Keratinocyte (primary cell): Measurements from ENCODE around the gene TLN1. TPM values are rescaled to one million over a fixed set of nuclear protein-coding genes. Genes with fewer than 3 reads are reported as not detected.

Source experiments
- DNase-seq: peaks from one replicate; pipeline ENCODE4 v3.0.0-alpha.2; 2011; ENCODE audit warnings: low read depth, missing footprints, low spot score
- FAIRE-seq: peaks from 2 replicates; lab custom pipeline; 2011; peaks lifted over from hg19 to GRCh38; lab: Jason Lieb, UNC
- H2AFZ ChIP-seq: 2 replicates; pipeline ENCODE4 v1.6.0; 2012; ENCODE audit warnings: low read length, control low read depth, inconsistent platforms; ENCODE audit not compliant: control insufficient read depth
- H3K27ac ChIP-seq: 2 replicates; pipeline ENCODE4 v1.5.1; 2011; ENCODE audit warnings: low read length; ENCODE audit not compliant: control insufficient read depth, insufficient read depth
- H3K27me3 ChIP-seq: 3 replicates; pipeline ENCODE4 v1.6.0; 2011; ENCODE audit warnings: low read length; ENCODE audit not compliant: control insufficient read depth, insufficient read depth; ENCODE audit errors: extremely low read depth
- H3K36me3 ChIP-seq, 2 experiments: 2 replicates in 1 of 2; 3 replicates in 1 of 2; pipeline ENCODE4 v1.5.1; 2011; ENCODE audit warnings: low read length in 2 of 2, mild to moderate bottlenecking in 1 of 2; ENCODE audit not compliant: control insufficient read depth in 2 of 2, insufficient read depth in 2 of 2; ENCODE audit errors: extremely low read depth in 1 of 2
- H3K4me1 ChIP-seq: 3 replicates; pipeline ENCODE4 v1.5.1; 2011; ENCODE audit warnings: low read length; ENCODE audit not compliant: control insufficient read depth, insufficient read depth; ENCODE audit errors: extremely low read depth
- H3K4me2 ChIP-seq: 3 replicates; pipeline ENCODE4 v1.6.0; 2011; ENCODE audit warnings: low read depth, low read length; ENCODE audit not compliant: control insufficient read depth, insufficient read depth; ENCODE audit errors: extremely low read depth
- H3K4me3 ChIP-seq, 3 experiments: fragments of 200-600 bp in 1 of 3; sonication (generic) in 1 of 3; 2 replicates in 2 of 3; 3 replicates in 1 of 3; pipeline ENCODE4 v1.5.1; 2011 to 2016; ENCODE audit warnings: low read length in 3 of 3, mild to moderate bottlenecking in 3 of 3, control low read depth in 2 of 3, inconsistent platforms in 1 of 3, low read depth in 1 of 3, mixed read lengths in 1 of 3, mixed run types in 1 of 3, moderate library complexity in 1 of 3; ENCODE audit not compliant: control insufficient read depth in 2 of 3, insufficient read depth in 2 of 3; ENCODE audit errors: extremely low read depth in 1 of 3
- H3K79me2 ChIP-seq: 2 replicates; pipeline ENCODE4 v1.6.0; 2012; ENCODE audit warnings: low read length; ENCODE audit not compliant: control insufficient read depth, insufficient read depth
- H3K9ac ChIP-seq: 3 replicates; pipeline ENCODE4 v1.6.0; 2011; ENCODE audit warnings: low read length; ENCODE audit not compliant: control insufficient read depth, insufficient read depth; ENCODE audit errors: extremely low read depth
- H3K9me1 ChIP-seq: 3 replicates; pipeline ENCODE4 v1.6.0; 2011; ENCODE audit warnings: low read length; ENCODE audit not compliant: control insufficient read depth, insufficient read depth; ENCODE audit errors: extremely low read depth
- H3K9me3 ChIP-seq: 2 replicates; pipeline ENCODE4 v1.5.1; 2012; ENCODE audit warnings: low read depth, low read length; ENCODE audit not compliant: control insufficient read depth
- H4K20me1 ChIP-seq: 3 replicates; pipeline ENCODE4 v1.6.0; 2011; ENCODE audit warnings: low read length; ENCODE audit not compliant: control insufficient read depth, insufficient read depth; ENCODE audit errors: extremely low read depth
- CTCF ChIP-seq, 3 experiments: IDR thresholded peaks in 1 of 3; conservative IDR thresholded peaks in 1 of 3; optimal IDR thresholded peaks in 1 of 3; 2 replicates in 2 of 3; 3 replicates in 1 of 3; pipeline versions ENCODE3 to v1.5.1; 2011; ENCODE audit warnings: low read length in 3 of 3, mild to moderate bottlenecking in 3 of 3, moderate library complexity in 2 of 3, control low read depth in 1 of 3, inconsistent platforms in 1 of 3; ENCODE audit not compliant: insufficient read depth in 2 of 3; ENCODE audit errors: extremely low read depth in 1 of 3
- EZH2 ChIP-seq: IDR thresholded peaks from one replicate; pipeline ENCODE4 v1.6.1; 2012; ENCODE audit warnings: inconsistent platforms, mild to moderate bottlenecking, low read length, moderate library complexity
- dilution Hi-C: fragments of 300-500 bp; cut with MboI; formaldehyde crosslinking; loops from one replicate; pipeline ENCODE4 v1.7.0; 2020; ENCODE audit warnings: low sequenced_read_pairs; ENCODE audit not compliant: extremely low pct_ligation_motif_present
- polyA plus RNA-seq, 5 experiments: library from polyadenylated mRNA; depleted of rRNA in 3 of 5; stranded (reverse) in 3 of 5; stranded (forward) in 1 of 5; unstranded in 1 of 5; fragments of >200 nt; gene quantifications; 1 replicate in 1 of 5; 2 replicates in 3 of 5; 3 replicates in 1 of 5; pipeline versions ENCODE4 v1.2.1 to v1.2.3, GENCODE V29; 2011 to 2012; ENCODE audit warnings: missing spikeins in 2 of 5, low read depth in 1 of 5, low replicate concordance in 1 of 5

TLN1 gene
- polyA plus RNA-seq, 1 donor (not counting 4 experiments of a cell fraction or from before 2014, with no cell fraction given): 53.0 TPM

DNA sequence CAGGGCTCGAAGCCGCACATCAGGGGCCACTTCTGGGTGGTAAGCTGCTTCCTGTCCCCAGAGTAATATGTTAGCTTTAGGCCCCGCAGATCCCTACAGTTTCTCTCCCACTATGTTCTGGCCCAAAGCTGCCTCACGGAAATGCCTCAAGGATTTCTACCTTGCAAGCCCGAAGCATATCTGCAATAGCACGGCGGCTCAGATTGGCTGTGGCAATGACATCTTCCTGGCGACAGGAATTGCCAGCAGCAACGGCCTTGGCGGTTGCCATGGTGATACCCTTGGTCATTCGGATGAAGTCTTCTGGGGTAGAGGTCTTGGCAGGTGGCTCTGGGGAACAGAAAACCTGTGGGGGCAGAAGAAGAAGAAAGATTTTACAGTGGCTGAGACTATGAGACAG is 32.0 kb downstream of the TLN1 start:
- Histone ChIP-seq H3K4me3 (no peak overlapping the region), H3K4me1 (no peaks in the 10 kb centered on the region), H3K9me1 (peaks cover 2% of the 10 kb centered on the region), H2AFZ (no peak overlapping the region), H3K27ac (no peak overlapping the region), H3K27me3 (no peaks in the 10 kb centered on the region), H3K9ac (no peak overlapping the region), H4K20me1 (peaks cover 3% of the 10 kb centered on the region), H3K4me2 (no peak overlapping the region), H3K79me2 (no peaks in the 10 kb centered on the region), H3K9me3 (no peaks in the 10 kb centered on the region), H3K36me3 (peaks cover 59 to 71% of the 10 kb centered on the region in 2 experiments)
- TF ChIP-seq CTCF (optimal IDR thresholded peaks at IDR 0.05 in 1 of 3, IDR thresholded peaks at IDR 0.05 in 1 of 3, conservative IDR thresholded peaks at IDR 0.05 in 1 of 3; ENCODE audit: extremely low read depth in 1 of 3, insufficient read depth in 2 of 3, low read length in 3 of 3): no peak
- TF ChIP-seq EZH2: no peak
- no peak for DNase-seq
- dilution Hi-C loops: no loop called here
- no peak for FAIRE-seq

DNA sequence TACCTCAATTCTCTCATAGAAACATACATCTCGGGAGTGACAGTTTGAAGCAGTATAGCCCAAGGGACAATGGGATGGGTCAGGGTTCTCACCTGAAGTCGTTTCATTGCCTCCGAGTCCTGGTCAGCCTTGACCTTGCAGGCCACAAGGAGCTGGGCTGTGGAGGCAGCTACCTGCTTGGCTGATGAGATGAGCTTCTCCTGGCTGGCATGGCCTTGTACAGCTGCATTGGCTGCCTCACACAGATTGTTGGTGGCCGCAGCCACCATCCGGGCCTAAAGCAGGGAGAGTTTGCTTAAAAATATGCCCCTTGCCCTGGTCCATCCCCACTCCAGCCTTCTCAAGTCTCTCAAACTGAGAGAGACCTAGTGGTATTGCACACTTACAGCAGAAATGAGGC is 33.8 kb downstream of the TLN1 start:
- FAIRE-seq: no peak
- H3K79me2 ChIP-seq: no peaks in the 10 kb centered on the region

More for the DNA sequence above, 33.8 kb downstream of the TLN1 start:
- H3K9me3 ChIP-seq: no peaks in the 10 kb centered on the region
- DNase-seq: no peak
- no peaks in the 10 kb centered on the region for H3K9me1 ChIP-seq
- dilution Hi-C loops: no loop called here
- H3K4me3 ChIP-seq: no peak overlapping the region
- no peaks in the 10 kb centered on the region for H3K27me3 ChIP-seq
- peaks cover 3% of the 10 kb centered on the region for H4K20me1 ChIP-seq
- H3K36me3 ChIP-seq: peaks cover 43 to 53% of the 10 kb centered on the region in 2 experiments
- H3K4me2 ChIP-seq: no peak overlapping the region
- H3K27ac ChIP-seq: no peak overlapping the region
- TF ChIP-seq CTCF (optimal IDR thresholded peaks at IDR 0.05 in 1 of 3, IDR thresholded peaks at IDR 0.05 in 1 of 3, conservative IDR thresholded peaks at IDR 0.05 in 1 of 3; ENCODE audit: extremely low read depth in 1 of 3, insufficient read depth in 2 of 3, low read length in 3 of 3) (no peak), EZH2 (no peak)
- no peaks in the 10 kb centered on the region for H3K4me1 ChIP-seq
- no peak overlapping the region for H3K9ac ChIP-seq
- no peak overlapping the region for H2AFZ ChIP-seq
